Stimulated activated CD4-positive, alpha-beta T cell treated with anti-CD3 and anti-CD28 coated beads, TNF-alpha, amount 100 ng/mL, for 4 hours (primary cell): Measurements from ENCODE around the gene EPHA1.

Experiments used
- DNase-seq, 3 experiments: peaks; one replicate each; pipeline ENCODE4 v3.0.0-alpha.2; 2020; ENCODE audit warnings: low read depth in 3 of 3

EPHA1 gene

DNA sequence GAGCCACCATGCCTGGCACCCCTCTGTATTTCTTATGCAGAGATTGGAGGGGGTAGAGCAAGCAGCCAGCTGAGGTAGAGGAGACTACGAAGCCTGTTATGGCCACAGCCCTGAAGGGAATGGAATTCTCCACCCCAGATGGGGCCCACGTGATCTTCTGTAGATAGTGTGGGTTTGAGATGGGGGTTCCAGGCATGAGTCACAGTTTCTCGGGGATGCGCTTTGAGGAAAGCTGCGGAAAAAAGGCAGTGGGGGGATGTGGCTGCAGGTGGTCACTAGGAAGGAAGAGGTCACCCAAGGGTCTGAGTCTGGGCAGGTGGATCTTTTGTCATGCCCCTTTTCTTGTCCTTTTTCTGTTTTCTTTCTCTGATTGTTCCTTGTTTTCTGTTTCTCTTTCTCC, 57.6 kb downstream of the EPHA1 start:
- DNase-seq = no peak

DNA sequence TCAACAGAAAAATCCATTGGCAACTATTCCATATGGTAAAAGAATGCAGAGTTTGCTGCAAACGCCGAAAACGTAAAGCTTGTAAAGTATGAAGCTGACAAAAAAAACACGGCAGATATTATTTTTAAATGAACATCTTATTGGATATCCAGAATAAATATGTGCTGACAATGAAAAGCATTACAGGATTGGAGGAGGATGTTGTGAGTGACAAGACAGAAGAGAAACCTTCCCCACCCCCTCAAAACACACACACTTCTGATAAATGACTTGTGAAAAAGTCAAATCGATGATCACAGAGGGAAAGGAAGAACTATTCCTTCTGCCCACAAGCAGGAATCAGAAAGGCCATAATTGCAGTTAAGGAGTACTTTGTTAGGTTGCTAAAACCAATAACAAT, 60.7 kb downstream of the EPHA1 start:
- DNase-seq = no peak

DNA sequence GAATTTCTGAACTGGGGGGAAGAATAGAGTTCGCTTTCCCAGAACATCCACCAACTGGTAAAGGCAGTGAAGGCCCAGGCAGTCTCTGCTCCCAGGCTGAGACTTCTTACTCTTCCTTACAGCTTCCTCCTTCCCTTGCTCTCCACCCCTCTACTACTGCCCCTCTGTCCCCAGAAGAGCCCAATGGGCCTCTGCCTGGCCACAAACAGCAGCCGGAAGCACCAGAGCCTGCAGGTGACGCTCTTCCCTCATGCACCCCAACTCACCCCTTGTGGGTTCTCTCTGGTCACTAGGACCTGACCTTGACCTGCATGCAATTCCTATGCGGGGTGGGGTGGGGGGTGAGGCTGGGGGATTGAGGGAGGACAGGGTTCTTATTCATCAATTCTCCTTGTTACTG, 62.6 kb downstream of the EPHA1 start:
- DNase-seq = no peak

DNA sequence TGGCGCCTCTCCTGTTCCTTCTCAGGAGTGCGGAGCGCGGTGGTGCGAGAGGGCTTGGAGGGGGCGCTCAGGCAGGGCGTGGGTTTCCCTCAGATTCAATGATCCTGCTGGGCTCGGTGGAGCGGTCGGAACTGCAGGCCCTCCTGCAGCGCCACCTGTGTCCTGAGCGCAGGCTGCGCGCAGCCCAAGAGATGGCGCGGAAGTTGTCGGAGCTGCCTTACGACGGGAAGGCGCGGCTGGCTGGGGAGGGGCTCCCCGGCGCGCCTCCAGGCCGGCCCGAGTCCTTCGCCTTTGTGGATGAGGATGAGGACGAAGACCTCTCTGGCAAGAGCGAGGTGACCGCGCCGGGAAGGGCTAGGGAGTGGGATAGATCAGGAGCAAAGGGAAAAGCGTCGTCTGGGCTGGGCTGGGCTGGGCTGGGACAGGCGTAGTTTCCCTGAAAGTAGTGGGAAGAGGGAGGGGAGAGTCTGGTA, 63.2 kb downstream of the EPHA1 start:
- DNase-seq = peak; percentile 31 to 36 (median 36)

DNA sequence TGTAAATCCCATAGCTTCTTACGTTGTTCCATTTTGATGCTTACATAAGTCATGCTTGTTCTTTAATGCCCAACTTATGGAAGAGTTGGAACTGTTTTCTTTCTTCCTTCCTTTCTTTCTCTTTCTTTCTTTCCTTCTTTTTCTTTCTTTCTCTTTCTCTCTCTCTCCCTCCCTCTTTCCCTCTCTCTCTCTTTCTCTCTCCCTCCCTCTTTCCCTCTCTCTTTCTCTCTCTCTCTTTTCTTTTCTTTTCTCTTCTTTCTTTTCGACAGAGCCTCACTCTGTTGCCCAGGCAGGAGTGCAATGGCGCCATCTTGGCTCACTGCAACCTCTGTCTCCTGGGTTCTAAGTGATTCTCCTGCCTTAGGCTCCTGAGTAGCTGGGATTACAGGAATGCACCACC, 65.1 kb downstream of the EPHA1 start:
- DNase-seq = no peak

DNA sequence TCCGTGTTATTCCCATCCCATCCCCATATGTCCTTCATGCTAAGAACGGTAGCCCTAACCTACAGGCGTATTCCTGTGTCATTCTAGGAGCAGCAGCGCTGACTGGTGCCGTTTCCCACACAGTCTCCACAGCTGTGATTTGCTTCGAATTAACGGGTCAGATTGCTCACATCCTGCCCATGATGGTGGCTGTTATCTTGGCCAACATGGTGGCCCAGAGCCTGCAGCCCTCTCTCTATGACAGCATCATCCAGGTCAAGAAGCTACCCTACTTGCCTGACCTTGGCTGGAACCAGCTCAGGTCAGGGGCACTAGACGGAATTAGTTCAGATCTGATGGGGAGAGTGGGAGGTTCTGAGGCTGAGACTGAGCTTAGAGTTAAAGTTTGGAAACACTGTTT, 66.8 kb downstream of the EPHA1 start:
- DNase-seq = no peak
